GM11168 (cell line): ENCODE results near the gene TPRG1L.

ENCODE experiments used
- in situ Hi-C: fragments of 300-500 bp; cut with MboI; formaldehyde crosslinking; loops from one replicate; pipeline ENCODE4 v1.12.0; 2022; ENCODE audit warnings: low sequenced_read_pairs; ENCODE audit not compliant: unreplicated experiment

The TPRG1L gene

DNA sequence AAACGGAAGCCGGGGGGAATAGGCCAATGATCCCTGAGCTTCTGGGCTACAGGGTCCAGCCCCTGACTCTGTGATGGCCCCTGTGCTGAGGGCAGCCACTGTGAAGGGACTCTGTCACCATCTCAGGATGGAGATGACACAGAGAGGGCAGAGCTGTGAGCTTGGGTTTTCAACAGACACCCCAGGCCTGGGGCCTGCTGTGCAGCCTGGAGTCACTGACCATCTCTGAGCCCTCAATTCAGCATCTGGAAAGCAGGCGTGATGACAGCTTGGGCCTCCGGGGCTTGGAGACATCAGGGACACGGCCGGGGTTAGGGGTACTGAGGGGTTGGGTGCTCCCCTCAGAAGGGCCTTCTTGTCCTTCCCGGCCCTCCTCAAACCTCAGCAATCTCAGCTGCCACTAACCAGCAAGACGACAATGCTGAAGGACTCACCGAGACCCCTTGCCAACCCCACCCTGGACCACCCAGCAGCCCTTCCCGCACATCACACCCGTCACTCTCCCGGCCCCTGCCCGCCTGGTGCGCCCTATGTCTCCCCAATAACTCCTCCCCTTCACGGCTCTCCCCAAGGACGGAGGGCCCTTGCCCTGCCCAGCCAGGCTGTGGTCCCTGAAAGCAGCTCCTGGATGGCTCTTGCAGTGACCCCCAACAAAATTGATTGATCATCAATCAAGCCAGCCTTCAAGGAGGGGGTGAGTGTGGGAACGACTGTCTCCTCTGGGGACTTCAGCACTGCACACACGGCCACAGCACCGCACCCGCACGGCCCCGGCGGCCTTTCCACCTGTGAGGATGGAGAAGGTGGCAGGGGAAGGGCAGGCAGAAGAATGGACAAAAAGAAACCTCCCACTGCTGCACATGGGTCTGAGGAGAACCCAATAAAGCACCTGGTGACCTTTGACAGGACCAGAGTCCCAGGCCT lies 17.8 kb upstream of the TPRG1L start:
- in situ Hi-C loops = no loop called here

DNA sequence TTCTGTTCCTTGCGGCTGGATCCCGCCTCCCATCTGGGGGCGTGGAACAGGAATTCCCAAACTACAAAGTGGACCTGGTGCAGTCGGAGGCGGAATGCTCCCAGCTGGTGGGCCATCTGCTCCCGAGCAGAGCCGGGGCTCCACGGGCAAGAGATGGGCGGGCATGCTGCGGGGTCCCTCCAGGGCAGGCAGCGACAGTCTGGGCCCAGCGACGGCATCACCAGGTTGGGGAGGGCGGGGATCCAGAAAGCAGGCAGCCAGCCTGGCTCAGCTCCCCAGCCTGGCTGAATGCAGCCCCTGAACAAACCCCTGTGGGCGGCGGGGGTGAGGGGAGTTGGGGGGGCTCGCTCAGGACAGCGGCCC lies 17.1 kb upstream of the TPRG1L start:
- in situ Hi-C loops = no loop called here

DNA sequence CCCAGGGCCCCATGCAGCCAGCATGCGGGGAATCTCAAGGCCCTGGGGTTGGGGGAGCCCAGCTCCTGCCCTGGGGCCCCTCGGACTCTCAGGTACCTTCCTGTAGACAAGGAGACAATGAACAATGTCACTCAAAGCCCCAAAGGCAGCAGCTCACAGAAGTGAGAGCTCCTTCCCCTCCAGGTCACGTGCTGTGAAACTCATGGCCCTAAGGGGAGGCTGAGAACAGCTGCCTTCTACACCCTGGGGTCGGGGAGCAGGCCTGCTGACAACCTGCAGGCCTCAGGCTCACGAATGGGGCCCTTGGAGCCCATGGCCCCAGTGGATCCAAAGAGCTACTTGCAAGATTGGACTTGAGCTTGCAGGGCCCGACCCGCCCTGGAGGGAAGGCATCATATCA lies 16.7 kb upstream of the TPRG1L start:
- in situ Hi-C loops = no loop called here

DNA sequence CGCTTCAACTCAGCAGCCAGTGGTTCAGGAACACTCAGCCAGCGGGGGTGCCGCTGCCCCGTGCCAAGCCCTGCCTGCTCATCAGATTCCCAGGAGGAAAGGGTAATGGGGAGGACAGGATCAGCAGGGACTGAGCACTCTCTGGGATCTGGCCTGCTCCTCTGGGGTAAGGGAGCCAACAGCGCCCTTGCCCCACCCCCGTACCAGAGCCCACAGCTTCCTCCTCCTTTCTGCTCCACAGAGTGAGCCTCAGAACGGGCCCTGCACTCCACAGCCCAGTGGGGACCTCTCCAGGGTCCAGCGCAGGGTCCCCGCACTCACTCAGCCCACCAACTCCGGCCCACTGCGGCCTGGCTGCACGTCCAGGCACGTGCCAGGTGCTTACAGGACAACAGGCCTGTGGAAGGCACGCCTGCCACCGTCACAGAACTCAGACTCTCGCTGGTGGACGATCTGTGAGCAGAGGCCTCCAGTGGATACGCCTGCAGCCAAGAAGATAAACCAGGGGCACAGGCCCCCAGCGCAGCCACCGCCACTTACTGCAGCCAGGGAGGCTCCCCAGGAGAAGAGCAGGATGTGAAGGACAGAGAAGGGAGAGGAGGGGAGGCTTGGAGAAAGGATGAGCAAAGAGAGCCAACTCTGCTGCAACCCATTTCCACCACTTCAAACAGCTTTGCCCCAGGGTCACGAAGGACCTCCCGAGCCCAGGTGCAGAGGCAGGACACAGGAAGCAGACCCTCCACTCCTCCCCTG lies 15.6 kb upstream of the TPRG1L start:
- in situ Hi-C loops = no loop called here

DNA sequence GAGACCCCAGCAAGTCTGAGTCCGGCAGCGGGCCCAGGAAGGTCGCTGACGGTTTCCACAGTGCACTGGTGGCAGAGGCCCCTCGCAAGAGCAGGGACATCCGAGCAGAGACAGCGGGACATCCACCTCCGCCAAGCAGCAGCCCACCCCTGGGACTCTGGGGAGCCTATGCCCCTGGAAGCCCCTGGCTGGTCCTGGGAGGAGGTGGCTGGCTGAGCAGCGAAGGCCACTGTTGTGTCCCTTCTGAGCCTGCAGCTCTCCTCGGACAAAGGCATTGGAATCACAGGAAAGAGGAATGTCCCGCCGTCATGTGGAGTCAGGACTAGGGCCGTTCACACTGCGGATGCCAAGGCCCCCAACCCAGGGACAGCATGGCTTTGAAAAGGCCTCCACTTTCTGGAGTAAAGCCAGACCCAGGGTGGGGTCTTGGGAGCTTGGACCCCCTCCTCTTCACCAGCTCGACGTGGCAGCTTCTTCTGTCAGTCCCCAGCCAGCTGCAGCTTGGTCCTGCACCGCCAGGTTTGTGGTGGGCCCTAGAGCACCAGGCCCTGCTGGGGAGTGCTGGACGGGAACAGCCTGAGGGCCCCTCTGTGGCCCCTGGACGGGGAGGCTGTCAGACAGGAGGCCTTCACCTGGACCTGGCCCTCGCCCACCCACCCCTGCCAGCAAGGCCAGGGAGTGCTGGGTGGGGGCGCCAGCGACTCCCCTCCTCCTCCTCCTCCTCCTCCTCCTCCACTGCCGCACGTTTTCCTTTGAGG lies 14.9 kb upstream of the TPRG1L start:
- in situ Hi-C loops = no loop called here

DNA sequence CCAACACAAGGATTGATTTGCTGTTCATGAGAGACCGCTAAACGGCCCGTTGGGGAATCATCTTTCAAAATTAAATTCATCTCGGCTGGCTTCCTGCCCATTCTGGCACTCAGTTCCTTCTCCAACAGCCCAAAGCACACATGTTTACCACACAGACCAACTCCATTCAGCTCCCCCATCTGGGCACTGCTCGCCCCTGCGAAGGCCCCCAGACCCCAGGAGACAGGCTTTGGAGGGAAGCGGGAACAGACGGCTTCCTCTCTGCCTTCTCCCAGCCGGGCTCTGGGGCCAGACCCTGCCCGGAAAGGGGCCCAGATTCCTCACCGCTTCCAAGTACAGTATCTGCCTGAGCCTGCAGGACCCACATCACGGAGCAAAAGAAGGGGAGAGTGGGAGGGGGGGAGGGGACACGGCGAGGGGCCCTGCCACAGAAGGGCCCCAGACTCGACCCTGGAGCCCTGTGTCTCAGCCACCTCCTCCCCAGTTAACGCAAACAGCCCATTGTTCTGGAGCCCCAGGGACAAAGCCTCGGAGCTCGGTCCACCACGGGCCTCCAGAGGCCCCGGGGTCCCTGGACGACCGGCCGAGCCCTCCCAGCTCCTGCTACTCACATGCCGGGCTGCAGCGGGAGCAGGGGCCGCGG lies 14.2 kb upstream of the TPRG1L start:
- in situ Hi-C loops = no loop called here

DNA sequence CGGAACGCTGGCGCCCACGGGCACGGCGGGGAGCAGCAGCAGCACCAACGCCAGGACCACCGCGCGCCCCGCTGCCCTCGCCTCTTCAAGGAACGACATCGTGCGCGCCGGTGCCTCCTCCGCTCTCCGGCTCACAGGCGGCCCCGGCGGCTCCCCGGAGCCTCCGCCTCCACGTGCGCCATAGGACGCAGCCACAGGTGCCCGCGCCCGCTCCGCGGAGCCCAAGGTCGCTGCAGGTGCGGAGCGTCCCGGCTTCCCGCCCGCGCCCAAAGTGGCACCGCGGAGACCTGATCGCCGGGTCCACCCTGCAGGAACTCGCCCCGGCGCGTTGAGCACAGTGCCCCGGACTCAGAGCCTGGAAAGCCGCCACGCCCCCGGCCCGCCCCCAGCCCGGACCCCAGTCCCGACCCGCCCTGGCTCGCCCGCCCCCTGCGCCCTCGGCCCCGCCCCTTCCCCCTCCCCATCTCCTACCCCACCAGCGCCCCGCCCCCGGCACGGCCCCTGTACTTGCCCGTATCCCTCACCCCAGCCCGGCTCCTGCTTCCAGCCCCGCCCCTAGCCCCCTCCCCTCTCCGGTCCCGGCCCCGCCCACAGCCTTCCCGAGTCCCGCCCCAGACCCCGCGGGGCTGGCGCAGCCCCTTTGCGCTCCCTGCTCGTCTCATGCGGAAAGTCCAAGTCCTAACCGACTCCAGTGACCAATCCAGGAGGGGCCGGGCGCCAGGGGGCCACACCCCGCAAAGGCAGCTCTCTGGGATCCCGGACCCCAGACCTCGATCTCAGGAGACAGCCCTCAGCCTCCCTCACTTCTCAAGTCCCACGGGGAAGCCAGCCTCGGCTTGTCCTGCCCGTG lies 13.4 kb upstream of the TPRG1L start, which contains the start of gene MEGF6:
Gene MEGF6 (minus strand): TSS at position 339 of the 850 bp plus-strand sequence. CDS start 240 bp downstream, at position 99.
- in situ Hi-C loops = no loop called here

DNA sequence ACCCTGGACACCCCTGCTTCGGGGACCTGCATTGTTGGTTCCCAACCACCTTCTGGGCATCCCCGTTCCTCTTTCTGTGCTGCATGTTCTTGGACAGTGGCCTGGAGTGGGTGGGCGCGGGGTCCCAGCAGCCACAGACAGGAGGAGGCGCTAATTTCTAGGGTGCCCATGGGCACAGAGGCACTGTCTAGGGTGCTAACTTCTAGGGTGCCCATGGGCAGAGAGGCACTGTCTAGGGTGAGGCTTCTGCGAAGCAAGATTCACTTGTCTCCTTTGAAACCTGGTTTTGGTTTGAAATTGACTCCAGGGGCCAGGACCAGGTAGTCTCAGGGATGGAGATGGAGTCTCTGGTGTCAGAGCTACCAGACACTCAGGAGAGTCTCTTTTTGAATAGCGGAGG lies 12.7 kb upstream of the TPRG1L start:
- in situ Hi-C loops = no loop called here

DNA sequence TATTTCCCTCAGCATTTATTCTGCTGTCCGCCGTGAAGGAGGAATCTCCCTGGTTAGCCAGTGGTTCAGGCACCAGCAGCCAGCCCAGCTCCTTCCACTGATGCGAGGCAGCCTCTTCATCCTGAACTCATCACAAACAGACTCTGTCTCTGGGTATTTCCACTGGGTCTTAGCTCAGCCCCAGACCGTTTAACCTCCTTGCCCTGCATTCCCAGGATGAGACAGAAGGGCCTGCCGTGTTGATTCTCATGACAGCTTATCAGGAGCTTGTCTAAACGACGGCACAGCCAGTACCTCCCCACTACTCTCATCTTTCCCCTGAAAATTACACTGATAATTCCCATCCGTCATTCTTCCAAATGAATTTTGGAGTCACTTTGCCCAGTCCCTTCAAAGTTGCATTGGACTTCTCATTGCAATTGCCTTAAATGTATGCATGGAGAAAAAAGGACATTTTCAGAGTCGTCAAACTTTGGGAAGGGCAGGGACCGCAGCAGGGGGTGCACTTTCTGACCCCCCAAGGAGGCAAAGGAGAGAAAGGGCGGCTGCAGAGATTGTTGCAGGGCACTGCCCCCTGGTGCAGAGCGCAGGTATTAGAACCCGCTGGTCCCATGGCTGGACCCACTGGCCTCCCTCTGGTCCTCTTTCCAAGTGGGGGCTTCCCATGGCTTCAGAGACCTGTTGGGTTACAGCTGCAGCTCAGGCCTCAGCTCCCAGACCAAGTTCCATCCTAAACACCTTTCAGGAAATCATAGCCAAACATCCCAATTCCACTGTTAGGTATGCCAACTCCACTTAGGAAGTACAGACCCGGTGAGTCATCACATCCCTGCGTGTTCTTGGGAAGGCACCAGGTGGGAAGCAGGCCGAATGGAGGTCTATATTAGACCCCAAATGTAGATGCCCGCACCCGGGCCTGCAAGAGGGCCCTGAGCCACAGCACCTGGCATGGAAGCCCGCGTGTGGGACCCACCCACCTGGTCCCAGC lies 9.8 kb upstream of the TPRG1L start:
- in situ Hi-C loops = no loop called here

DNA sequence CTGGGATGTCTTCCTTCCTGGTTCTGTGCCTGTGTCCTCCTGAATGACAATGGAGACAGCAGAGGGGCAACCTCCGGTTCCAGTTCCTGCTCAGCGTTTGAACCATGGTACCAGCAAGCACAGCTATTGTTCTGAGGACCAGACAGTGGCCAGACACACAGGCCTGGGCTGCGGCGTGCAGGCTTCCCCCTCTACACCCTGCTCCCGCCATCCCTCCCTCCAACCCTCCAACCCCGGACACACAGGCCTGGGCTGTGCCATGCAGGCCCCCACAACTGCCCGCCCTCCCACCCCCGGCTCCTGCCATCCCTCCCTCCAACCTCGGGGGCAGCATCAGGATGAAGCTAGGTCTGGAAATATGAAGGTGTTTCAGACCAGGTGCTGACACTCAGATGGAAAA lies 8.0 kb upstream of the TPRG1L start:
- in situ Hi-C loops = no loop called here

DNA sequence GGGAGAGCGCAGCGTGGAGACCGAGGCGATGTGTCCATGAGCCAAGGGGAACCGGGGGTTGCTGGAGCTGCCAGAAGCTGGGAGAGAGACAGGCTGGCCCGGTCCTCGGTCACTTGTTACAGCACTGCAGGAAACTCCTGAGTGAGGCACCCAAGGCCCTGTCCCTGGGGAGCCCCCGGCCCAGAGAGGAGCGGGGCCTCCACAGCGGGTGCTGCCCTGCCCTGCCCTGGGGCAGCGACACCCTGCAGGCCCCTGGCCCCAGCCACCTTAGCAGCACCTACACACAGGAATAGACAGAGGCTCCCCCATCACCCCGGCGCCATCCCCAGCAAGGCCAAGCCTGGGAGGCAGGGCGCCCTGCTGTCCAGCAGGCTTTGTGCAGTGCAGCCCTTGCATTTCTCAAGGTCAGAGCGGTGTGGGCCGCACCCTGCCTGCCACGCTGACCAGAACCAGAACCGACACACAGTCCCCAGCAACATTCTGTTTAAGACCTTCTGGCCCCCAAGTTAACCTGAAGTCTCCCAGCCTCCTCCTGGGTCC lies 6.9 kb upstream of the TPRG1L start:
- in situ Hi-C loops = no loop called here

DNA sequence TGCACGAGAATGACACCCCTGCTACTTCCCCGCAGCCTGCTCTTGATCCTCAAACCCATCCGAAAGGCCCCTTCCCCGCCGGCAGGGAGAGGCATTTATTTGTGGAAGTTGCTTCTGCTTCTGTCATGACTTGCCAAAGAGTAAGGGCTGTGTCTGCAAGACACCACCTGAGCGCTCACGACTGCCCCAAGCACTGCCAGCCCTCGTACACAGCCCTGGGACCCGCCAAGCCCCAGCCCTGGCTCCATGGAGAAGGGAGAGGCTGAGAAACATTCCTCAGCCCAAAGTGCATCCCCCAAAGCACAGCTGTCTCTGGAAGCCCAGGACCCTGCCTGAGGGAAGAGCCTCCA lies 6.3 kb upstream of the TPRG1L start:
- in situ Hi-C loops = no loop called here

DNA sequence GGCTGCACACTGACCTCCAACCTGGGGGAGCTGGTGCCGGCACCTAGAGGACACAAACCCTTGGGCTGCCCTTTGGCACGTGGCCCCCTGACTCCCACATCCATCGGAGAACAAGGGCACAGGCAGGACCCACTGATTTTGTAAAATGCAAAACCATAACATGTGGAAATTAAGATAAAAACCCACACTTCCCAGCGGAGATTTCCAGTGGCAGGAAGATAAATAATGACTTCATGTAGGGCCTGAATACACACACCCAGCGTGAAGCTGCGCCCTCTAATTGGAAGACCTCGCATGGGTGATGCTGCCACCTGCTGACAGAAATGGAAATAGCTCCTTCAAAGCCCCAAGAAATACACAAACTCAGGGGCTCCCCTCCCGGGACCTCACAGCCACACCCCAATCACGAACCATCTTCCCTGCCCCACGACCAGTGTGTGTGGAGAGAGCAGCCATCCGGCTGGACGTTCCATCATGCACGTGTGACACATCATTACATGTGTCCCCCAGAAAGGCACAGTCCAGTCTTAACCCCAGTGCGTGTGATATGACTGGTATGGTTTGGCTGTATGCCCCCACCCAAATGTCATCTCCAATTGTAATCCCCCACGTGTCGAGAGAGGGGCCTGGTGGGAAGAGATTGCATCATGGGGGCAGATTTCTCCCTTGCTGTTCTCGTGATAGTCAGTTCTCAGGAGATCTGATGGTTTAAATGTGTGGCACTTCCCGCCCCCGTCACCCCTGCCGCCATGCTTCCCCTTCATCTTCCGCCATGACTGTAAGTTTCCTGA lies 5.7 kb upstream of the TPRG1L start:
- in situ Hi-C loops = no loop called here

DNA sequence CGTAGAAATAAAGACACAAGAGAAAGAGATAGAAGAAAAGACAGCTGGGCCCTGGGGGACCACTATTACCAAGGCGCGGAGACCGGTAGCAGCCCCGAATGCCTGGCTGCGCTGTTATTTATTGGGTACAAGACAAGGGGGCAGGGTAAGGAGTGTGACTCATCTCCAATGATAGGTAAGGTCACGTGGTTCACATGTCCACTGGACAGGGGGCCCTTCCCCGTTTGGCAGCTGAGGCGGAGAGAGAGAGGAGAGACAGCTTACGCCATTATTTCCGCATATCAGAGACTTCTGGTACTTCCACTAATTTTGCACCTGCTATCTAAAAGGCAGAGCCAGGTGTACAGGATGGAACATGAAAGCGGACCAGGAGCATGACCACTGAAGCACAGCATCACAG lies 4.1 kb upstream of the TPRG1L start:
- in situ Hi-C loops = loop anchor here (10.0 kb wide), 2 partner anchors 124 to 136 kb away; no protein-coding TSS in a partner anchor

DNA sequence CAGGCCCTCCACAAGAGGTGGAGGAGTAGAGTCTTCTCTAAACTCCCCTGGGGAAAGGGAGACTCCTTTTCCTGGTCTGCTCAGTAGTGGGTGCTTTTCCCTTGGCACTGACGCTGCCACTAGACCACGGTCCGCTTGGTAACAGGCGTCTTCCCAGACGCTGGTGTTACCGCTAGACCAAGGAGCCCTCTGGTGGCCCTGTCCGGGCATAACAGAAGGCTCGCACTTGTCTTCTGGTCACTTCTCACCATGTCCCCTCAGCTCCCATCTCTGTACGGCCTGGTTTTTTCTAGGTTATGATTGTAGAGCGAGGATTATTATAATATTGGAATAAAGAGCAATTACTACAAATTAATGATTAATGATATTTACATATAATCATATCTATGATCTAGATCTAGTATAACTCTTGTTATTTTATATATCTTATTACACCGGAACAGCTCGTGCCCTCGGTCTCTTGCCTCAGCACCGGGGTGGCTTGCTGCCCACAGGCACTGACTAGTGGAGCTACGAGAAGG lies 3.6 kb upstream of the TPRG1L start:
- in situ Hi-C loops = loop anchor here (10.0 kb wide), 2 partner anchors 124 to 136 kb away; no protein-coding TSS in a partner anchor

DNA sequence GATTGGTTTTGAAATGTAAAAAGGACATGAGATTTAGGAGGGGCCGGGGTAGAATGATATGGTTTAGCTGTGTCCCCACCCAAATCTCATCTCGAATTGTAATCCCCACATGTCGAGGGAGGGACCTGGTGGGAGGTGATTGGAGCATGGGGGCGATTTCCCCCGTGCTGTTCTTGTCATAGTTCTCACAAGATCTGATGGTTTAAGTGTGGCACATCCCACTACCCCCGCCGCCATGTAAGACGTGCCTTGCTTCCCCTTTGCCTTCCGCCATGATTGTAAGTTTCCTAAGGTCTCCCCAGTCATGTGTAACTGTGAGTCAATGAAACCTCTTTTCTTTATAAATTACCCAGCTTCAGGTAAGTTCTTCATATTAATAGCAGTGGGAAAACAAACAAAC lies 2.7 kb upstream of the TPRG1L start:
- in situ Hi-C loops = loop anchor here (10.0 kb wide), 2 partner anchors 123 to 137 kb away; no protein-coding TSS in a partner anchor
